ELR (cell line): Measurements from ENCODE around the gene ADGRA3.
"Not testable (repeated sequence)": the region's sequence is repeated elsewhere in the genome, so short reads cannot be mapped to it uniquely, and the experiment has no call there.

Experiments
- DNase-seq: peaks from one replicate; pipeline ENCODE4 v3.0.0-alpha.2; 2015; ENCODE audit warnings: low read depth

Gene ADGRA3

DNA sequence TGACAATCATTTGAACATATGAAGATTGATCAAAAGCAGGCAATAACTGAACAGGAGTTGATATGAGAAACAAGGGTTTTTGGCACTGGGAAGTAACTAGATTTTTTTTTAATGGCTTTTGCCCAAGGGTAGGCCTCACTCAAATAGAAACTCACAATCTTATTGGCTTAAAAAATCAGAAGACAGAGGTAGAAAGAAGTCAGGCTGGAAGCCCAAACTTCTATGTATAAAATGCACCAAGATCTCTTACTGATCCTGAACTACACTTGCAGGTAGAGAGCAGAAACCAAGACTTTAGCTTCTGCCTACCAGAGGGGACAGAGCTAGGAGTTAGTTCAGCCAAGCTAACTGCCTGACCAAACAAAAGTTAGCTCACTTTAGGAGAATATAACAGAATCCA lies 74.9 kb downstream of the ADGRA3 start:
- DNase-seq, result no peak

DNA sequence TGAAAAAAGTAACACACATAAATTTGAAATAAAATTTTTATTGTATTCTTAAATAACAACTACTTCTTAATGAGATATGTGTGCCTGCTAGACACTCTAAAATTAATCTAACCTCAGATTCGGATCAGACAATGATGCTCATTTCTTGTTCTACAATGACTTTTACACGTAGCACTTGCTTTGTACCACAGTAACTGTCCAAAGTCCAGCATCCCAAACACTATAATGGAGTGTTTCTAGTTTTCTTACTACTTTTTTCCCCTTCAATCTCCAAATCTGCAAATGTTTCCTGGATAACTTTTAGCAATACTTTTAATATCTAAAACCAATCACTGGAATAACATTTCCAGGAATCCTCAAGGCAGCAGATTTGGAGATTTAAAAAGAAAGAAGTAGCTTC lies 75.9 kb downstream of the ADGRA3 start:
- no peak for DNase-seq

DNA sequence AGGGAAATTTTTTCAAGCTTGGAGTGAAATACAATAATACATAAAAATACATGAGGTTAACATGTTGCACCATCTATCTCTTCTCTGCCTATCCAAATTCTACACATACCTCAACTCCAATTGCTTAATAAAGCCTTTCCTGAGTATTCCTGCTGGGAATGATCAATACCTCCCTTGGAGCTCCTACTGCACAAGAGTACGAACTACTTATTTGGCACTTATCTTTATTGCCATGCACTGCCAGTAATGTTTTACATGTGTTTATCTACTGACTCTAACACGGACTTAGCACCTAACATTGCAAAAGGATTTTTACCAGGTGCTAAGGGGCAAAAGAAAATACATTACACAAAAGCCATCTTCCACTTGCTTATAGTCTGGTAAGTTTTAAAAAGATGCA lies 80.2 kb downstream of the ADGRA3 start:
- no peak for DNase-seq

DNA sequence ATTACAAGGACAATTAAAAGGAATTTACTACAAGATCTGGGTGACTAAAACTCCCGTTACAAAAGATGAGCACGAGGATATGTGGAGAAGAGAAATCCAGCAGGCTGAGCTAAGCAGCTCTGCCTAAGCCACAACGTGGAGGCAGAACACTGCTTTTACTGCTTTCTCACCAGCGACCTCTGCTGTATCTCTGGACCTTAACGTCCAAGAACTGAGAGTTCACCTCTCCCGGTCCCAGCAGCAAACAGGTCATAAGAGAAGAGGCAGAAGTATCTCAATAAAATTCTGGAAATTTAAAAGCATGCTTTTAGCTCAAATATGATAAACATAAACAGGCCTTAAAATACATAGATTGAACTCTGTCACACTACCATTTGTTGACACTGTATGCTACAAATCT lies 81.0 kb downstream of the ADGRA3 start:
- peak; percentile 44 for DNase-seq

DNA sequence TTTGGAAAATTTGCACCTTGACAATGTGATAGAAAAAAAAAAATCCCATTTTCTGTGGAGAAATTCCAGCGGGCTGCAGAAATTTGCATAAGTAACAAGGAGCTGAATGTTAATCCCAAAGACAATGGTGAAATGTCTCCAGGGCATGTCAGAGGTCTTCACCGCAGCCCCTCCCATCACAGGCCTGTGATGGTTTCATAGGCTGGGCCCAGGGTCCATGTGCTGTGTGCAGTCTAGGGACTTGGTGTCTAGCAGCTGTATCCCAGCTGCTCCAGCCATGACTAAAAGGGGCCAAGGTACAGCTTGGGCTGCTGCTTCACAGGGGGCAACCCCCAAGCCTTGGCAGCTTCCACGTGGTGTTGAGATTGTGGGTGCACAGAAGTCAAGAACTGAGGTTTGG lies 85.2 kb downstream of the ADGRA3 start:
- DNase-seq, result no peak

DNA sequence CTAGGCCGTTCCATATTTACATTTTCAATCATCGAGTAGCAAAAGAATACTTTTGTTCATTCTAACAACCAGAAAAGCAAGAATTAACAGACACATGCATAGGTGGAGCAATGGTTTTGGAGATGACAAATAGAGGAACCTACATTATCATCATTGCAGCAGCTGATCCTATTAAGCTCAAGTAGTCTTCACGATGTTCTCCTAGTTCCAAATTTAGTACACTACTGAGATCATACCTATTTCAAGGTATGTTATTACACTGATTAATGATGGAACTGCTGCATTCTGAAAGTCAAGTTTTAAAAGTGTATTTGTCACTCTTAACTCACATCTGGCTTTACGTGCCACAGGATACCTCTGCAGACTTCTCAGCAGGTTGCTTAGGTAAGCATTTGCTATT lies 87.4 kb downstream of the ADGRA3 start:
- DNase-seq, result no peak

DNA sequence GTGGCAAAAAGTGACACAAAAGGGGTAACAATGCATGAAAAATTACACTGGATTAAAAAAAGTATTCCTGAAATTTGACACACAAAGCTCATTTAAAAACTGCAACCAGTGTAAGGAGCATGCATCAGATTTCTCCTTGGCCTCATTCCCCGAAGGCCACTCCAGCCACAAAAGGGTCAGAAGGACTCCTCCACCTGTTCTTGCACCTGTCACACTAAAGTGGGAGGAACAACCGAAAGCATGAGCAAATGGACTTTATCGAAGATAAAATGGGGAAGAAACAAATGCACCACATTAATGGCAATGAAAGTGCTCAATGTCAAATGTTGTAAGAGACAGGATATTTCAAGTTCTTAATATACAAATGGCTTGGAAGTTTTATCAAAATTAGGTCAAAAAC lies 88.2 kb downstream of the ADGRA3 start:
- DNase-seq, result no peak

DNA sequence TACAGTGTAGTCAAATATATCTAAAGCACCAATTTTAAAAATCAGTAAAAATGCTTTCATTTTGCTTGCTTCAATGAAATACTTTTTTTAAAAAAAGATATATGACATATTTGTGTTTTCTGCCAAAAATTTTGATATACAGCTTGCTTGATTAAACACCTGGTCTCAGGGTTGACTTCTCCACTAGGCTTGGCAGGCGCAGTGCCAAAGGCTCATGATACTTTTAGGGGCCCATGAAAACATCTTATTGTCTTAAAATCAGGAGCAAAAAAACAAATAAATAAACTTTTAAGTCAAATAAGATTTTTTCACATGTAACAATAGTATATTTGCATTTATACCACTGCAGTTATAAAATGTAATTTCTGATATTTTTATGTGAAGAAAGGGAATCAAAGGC lies 95.6 kb downstream of the ADGRA3 start:
- DNase-seq, result no peak

DNA sequence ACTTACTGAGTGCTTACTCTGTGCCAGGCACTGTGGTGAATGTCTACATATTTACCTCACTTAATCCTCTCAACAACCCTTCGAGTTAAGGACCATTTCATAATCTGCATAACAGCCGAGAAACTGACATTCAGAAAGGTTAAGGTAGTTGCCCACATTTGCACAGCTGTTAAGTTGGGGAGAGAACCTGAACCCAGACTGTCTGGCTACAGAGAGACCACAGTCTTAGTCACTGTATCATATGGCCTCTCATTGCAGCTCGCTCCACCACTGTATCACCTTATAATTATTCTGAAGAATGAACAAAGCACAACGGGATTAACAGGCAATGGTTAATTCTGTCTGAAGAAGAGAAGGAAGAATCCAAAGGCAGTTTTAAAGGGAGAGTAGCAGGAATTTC lies 98.5 kb downstream of the ADGRA3 start:
- DNase-seq, result no peak

DNA sequence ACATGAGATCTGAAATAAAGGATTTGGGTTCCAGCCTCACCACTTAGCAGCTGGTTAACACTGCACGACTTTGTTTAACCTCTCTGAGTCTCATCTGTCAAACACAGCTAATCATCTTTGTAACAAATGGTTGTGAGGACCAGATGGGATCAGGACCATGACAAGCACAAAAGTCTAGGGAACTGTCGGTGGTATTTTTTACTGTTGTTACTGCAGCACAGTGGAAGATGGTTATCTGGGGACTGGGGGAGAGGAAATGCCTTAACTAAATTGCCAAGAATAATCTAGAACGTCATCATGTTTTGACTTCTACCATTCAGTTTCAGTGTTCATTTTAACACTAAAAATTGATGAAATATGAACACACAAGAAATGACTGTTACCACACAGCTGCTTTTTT lies 99.5 kb downstream of the ADGRA3 start:
- DNase-seq, result no peak

DNA sequence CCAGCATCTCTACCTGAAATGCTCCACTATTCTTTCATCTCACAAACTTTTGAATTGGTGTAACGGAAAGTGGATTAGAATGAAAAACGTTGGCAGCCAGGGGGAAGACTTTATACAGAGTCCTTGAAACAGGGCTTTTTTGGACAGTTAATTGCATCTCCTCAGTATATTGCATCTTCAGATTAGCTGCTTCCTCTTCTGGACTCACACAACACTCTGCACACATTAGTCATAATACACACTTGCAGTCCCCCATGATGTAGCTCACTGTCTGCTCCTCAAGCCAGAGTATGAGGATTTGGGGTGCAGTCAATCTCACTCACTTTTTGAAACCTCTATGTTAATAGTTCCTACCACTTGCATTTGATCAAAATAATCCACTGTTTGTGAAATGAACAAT lies 101.0 kb downstream of the ADGRA3 start:
- DNase-seq, result no peak

DNA sequence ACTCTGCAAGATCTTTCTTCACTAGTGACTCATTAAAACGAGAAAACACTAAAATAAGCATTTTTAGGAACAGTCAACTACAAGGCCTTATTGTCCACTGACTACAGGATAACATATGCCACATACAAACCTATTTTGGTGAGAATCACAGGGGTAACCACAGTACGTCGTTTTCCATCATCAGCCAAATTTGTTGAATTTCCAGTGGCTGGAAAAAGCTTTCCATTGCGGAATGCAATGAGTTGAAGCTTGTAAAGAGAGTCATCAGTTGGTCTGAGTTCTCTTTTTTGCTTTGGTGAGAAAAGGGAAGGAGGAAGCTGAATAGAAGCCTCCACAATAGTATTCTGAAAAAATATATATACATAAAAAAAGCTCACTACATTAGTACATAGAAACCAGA lies 102.4 kb downstream of the ADGRA3 start:
- DNase-seq, result no peak

DNA sequence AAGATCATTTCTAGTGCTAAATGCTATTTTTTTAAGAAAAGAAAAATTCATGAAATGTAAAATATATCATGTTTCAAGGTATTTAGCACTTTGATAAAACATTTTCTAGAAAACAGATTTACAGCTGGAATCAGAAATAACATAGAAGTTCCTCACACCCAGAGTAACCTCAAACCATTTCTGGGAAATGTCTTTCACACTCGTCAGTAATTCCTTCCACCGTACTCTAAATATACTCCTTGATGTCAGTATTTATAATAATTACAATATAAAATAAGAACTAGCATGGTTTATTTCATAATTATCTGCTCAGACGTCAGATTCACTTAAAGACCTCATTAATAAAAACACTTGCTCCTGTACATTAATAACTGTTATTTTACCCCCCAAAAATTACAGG lies 103.9 kb downstream of the ADGRA3 start:
- DNase-seq, result no peak

DNA sequence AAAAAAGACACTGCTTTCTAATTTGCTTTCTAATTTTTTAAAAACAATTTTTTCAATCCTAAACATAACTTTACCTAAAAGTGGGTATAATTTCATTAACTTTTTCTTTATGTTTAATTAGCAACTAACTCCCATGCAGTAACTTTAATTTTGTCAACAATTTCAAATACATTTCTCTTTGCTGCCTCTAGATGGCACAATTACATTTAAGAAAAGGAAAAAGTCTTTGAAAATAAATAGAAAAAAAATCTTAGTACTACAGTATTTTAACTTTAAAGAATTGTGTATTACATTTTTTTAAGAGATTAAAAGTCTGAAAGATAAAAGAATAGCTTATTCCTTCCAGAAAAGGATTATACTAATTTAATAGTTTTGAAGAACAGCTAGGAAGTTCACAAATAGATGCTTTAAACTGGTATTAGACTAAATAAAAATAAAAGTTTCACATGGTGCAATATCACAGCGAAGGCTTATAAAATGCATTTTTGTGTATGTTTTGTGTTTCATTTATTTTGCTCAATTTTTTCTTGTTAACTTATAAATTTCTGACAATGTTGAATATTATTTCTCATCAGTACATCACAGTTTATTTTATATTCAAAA lies 105.1 kb downstream of the ADGRA3 start:
- peak; percentile 49 for DNase-seq

DNA sequence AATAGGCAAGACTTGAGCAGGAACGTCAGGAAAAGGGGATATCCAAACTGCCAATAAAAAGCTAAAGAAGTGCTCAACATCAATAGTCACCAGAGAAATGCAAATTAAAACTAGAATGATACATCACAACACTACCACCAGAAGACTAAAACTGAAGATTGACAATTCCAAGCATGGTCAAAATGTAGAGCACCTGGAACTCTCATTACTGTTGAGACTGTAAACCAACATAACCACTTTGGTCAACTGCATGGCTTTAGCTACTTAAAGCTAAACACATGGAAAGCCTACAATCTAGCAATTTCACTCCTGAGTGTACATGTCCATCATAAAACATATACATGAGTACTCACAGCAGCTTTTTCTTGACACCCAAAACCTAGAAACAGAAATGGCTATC lies 107.4 kb downstream of the ADGRA3 start:
- no peak for DNase-seq

DNA sequence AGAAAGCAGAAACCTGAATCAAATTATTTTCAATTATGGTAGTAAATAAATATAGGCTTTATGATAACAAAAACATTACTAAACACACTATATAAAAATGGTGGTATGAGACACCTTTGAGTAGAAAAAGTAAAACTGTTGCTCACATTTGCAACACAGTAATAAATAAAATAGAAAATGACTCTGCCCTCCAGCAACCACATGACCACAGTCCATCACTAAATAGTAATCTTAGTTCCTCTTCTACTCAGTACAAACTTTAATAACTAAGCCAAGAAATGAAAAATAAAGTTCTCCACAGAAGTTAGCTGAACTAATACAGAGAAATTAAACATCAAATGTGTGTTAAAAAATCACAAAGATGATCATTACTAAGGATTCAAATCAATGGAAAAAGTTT lies 108.5 kb downstream of the ADGRA3 start:
- DNase-seq, result no peak

DNA sequence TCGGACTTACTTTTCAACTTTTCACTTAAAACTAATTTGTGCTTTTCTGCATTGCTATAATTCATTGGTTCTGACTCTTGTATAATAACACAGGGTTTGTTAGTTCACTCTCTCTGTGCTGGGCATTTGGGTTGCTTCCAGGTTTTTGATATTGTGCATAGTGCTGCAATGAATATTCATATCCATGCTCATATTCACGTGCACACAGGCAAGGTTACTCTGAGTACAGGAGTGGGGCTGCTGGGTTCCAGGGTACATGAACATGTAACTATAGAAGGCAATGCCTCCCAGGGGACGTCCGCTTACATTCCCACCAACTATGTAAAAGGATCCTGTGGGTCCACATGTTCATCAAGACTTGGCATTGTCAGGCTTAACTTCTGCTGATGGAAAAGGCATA lies 117.2 kb downstream of the ADGRA3 start:
- no peak for DNase-seq

DNA sequence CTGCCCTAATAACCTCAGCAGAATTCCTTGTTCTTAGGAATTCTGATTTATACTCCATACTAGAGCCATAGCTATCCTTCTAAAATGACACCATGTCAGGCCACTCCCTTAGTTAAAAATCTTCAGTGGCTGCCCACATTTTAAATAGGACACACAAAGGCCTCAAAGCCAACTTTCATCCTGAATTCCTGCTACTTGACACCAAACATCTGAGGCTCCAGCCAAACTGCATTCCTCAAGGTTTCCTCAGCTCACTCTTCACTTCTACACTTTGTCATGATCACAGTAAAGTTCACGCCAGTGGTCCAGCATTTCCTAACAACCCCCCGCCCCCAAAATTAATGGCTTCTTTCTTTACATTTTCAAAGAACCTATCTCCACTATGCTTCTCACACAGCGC lies 124.3 kb downstream of the ADGRA3 start:
- no peak for DNase-seq

DNA sequence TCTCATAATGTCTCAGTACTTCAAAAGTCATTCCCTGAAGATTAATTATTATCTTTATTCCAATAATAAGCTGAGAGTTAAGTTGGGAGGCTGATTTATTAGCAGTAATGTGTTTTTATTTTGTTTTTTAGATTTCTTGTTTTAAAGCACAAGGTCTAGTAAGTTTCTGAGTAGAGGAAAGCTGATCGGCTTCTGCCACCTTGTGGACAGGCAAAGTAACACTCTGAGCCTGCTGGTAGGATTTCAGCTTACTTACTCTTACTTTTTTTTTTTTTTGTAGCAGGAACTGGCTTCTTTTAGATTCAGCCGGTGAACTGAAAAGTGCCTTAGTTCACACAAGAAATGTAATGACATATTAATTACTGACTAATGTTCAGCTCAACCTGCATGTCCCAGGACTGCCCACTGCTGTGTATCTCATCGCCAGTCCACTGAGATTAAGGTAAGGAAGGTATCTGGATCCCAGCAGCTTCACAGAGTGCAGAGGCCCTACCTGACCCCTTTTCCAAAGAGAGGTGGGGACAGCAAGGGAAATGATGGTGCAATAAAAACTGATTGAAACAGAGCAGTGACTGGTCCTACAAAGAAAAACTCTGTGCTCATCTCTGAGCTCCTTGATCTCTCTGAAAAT lies 126.5 kb downstream of the ADGRA3 start:
- DNase-seq, result peak; percentile 76

DNA sequence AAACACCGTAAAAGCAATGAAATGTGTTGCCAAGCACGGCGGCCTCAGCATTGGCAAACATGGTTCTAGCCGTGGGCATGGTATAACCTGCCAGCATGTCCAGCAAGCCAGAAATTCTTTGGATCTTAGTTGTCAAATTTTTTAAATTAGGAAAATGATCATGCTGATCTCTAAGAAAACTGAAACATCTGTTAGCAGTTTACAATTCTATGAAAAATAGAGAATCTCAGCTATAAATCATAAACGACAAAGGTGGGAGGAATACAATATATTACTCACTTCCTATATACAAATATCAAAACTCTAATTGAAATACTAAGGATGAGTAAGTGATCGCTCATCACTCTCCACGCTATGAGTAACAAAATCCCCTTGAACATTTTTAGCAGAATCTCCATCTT lies 130.3 kb downstream of the ADGRA3 start:
- DNase-seq, result peak; percentile 89

DNA sequence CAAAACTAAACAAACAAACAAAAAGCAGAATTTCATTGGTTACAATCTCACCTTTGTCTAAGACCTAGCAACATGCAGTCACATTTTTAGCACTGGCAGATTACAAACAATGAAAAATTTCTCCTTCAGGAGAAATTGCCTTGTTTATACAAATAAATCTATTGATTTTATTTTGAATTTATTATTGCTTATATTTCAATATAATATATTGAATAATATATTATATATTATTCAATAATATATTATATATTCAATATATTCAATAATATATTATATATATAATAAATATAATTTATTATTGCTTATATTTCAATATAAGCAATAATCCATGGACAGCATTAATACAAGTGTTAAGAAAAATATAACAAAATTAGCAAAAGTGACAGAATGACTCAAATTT lies 131.7 kb downstream of the ADGRA3 start:
- no peak for DNase-seq

DNA sequence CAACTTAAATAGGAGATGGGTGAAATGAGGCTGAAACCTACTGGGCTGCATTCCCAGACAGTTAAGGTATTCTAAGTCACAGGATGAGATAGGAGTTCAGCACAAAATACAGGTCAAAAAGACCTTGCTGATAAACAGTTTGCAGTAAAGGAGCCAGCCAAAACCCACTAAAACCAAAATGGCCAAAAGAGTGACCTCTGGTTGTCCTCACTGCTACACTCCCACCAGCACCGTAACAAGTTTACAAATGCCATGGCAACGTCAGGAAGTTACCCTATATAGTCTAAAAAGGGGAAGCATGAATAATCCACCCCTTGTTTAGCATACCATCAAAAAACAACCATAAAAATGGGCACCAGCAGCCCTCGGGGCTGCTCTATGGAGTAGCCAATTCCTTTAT lies 133.7 kb downstream of the ADGRA3 start:
- DNase-seq, result not testable (repeated sequence)

DNA sequence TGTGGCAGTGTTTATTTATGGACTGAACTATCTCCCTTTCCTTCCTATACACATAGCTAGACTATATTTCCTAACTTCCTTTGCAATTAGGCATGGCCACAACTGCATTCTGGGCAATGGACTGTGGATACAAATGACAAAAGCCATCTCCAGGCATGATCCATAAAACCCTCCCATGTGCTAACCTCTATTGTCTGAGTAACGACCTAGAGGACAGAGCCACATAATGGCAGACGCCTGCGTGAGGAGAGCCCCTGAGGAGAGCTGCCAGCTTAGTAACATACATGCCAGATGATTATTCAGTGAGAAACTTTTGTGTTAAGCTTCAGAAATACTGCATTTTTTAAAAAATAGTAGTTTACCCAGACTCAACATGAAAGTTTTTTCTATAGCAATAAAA lies 142.9 kb downstream of the ADGRA3 start:
- DNase-seq, result no peak

DNA sequence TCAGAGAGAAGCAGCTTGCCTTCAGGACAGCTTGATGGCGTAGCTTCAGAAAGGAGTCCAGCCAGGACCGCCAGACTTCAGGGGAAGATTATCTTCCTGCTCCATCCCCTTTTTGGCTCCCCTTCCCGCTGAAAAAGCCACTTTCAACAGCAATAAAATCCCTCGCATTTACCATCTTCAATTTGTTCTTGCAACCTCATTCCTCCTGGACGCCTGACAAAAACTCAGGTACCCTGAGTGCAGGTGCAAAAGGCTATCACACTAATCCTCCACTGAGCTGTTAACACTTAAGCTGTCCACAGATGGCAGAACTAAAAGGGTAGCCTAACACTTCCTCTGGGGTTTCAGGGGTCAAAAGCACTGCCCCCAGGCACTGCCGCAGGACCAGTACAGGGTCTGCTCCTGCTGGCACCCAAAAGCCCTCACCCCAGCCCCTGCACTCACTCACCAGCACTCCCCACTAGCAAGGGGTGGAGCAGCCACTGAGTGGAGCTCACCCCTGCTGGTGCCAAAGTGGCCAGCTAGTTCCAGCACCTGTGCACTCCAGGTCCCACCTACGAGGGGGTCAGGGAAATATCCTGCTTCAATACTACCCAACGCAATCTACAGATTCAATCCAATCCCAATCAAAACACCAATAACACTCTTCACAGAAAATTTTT lies 145.8 kb downstream of the ADGRA3 start:
- no peak for DNase-seq
